GM12864 (cell line): ENCODE data around the gene CLINT1.
"Not testable (repeated sequence)": the region's sequence is repeated elsewhere in the genome, so short reads cannot be mapped to it uniquely, and the experiment has no call there.

Source experiments
- DNase-seq: peaks from one replicate; pipeline ENCODE4 v3.0.0-alpha.2; 2011; ENCODE audit warnings: low read depth
- H3K4me3 ChIP-seq: 2 replicates; pipeline ENCODE4 v1.5.1; 2011; ENCODE audit warnings: mild to moderate bottlenecking, low read depth, low read length, control low read depth
- CTCF ChIP-seq: IDR thresholded peaks from 2 replicates; pipeline ENCODE4 v1.5.1; 2011; ENCODE audit warnings: low read depth, mild to moderate bottlenecking, moderate library complexity, low read length, control low read depth, inconsistent platforms; ENCODE audit errors: missing control alignments

Gene CLINT1

GRCh38 chr5:157892974-157893373, 34.0 kb upstream of the CLINT1 start:
- no peak overlapping the region for H3K4me3 ChIP-seq
- no peak for DNase-seq
- no peak for TF ChIP-seq CTCF

DNA sequence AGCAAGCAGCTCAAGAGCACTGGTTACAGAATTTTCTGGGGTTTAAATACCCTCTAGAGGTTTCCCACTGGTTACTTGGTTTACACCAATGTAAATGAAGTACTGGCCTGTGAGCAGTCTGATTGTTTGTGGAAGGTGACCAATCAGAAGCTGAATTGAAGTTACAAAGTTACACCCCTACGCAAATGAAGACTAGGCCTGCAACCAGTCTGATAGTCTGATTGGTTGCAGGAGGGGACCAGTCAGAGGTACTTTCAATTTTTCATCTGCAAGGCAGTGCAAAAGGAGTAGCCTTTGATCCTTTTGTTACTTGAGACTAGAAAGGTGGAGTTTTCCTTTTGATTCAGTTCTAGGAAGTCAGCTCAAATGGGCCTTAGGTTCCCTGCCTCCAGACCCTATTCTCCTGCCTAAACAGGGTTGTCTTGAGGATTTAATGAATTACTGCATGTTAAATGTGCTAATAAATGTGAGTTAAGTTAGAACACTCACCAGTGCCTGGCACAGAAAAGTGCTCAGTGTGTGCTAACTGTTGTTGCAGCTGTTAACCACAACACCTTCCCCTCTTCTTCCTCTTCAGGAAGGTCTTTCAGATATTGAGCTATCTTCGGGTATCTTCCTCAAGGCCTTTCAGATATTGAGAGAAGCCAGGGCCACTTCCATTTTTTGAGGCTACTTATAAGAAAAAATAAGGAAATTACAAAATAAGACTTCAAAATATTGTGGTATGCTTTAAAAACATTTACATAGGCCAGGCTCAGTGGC, 32.1 kb upstream of the CLINT1 start:
- DNase-seq = no peak
- TF ChIP-seq CTCF = no peak
- H3K4me3 ChIP-seq = no peak overlapping the region

DNA sequence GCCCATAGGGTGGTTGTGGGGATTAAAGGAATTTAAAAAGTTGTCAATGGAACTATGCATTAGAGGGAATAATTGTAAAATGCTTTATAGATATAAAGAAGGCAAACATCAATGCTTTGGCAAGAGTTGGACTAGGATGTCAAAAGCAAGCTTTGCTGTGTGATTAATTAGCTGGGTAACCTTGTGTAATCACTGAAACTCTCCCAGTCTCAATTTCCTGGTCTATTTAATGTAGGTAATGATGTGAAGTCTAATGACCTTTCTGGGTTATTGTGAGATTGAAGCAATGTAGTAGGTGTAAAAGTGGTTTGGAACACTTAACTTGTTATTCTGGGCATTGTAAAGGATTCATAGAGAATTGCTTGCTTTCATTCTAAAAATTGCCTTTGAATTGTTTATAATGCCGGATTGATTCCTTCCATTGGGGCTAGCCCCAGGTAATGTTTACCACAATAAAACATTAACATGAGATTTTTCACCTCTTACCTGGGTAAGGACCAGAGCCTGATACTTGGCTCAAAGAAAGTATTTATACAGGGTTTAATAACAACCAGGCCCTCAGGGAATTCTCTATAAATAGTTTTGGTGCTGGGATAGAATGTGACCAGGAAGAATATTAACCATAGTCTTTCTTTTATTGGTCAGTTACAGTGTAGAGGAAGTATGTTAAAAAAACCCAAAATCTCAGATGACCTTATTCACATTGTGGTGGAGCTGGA, 30.0 kb upstream of the CLINT1 start:
- TF ChIP-seq CTCF = no peak
- no peak for DNase-seq

DNA sequence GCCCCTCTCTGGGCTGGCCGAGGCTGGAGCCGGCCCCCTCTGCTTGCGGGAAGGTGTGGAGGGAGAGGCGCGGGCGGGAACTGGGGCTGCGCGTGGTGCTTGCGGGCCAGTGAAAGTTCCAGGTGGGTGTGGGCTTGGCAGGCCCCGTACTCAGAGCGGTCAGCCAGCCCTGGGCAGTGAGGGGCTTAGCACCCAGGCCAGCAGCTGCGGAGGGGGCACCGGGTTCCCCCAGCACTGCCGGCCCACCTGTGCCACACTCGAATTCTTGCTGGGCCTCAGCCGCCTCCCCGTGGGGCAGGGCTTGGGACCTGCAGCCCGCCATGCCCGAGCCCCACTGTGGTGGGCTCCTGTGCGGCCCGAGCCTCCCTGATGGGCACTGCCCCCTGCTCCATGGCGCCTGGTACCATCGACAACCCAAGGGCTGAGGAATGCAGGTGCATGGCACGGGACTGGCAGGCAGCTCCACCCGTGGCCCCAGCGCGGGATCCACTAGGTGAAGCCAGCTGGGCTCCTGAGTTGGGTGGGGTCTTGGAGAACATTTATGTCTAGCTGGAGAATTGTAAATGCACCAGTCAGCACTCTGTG, 27.9 kb upstream of the CLINT1 start:
- TF ChIP-seq CTCF = no peak
- no peak for DNase-seq
- H3K4me3 ChIP-seq = no peak overlapping the region

More for the DNA sequence above, 30.0 kb upstream of the CLINT1 start:
- no peak overlapping the region for H3K4me3 ChIP-seq

DNA sequence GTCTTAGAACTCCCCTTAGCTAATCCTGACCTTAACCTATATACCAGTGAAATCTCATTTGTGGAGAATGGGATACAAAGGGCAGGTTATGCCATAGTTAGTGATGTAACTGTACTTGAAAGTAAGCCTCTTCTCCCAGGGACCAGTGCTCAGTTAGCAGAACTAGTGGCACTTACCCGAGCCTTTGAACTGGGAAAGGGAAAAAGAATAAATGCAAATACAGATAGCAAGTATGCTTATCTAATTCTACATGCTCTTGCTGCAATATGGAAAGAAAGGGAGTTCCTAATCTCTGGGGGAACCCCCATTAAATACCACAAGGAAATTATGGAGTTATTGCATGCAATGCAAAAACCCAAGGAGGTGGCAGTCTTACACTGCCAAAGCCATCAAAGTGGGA, 26.1 kb upstream of the CLINT1 start:
- DNase-seq, H3K4me3 ChIP-seq: not testable (repeated sequence)

GRCh38 chr5:157881498-157881897, 22.6 kb upstream of the CLINT1 start:
- DNase-seq, H3K4me3 ChIP-seq: not testable (repeated sequence)

DNA sequence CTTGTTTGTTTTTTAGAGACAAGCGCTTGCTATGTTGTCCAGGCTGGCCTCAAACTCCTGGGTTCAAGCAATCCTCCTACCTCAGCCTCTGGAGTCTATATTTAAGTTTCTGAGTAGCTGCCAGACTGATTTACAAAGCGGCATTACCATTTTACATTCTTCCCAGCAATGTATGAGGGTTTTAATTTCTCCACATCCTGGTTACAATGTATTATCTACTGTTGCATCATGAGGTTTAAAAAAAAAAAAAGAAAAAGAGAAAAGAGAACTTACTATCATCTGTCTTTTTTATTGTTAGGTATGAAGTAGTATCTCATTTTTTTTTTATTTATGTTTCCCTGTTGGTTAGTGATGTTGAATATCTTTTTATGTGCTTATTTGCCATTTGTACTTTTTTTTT, 18.9 kb upstream of the CLINT1 start:
- no peak for DNase-seq
- H3K4me3 ChIP-seq = no peak overlapping the region
- no peak for TF ChIP-seq CTCF

- H3K4me3 ChIP-seq = no peak overlapping the region
- DNase-seq = no peak
- no peak for TF ChIP-seq CTCF
Observed at GRCh38 chr5:157874861-157875260, 15.9 kb upstream of the CLINT1 start.
